ENCODE measurements around the gene RIMOC1.

Gene RIMOC1, protein sequence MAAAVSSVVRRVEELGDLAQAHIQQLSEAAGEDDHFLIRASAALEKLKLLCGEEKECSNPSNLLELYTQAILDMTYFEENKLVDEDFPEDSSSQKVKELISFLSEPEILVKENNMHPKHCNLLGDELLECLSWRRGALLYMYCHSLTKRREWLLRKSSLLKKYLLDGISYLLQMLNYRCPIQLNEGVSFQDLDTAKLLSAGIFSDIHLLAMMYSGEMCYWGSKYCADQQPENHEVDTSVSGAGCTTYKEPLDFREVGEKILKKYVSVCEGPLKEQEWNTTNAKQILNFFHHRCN
- 4.7 to 58.4 (median 41.1) reads per million in 9 experiments for total RNA-seq

DNA sequence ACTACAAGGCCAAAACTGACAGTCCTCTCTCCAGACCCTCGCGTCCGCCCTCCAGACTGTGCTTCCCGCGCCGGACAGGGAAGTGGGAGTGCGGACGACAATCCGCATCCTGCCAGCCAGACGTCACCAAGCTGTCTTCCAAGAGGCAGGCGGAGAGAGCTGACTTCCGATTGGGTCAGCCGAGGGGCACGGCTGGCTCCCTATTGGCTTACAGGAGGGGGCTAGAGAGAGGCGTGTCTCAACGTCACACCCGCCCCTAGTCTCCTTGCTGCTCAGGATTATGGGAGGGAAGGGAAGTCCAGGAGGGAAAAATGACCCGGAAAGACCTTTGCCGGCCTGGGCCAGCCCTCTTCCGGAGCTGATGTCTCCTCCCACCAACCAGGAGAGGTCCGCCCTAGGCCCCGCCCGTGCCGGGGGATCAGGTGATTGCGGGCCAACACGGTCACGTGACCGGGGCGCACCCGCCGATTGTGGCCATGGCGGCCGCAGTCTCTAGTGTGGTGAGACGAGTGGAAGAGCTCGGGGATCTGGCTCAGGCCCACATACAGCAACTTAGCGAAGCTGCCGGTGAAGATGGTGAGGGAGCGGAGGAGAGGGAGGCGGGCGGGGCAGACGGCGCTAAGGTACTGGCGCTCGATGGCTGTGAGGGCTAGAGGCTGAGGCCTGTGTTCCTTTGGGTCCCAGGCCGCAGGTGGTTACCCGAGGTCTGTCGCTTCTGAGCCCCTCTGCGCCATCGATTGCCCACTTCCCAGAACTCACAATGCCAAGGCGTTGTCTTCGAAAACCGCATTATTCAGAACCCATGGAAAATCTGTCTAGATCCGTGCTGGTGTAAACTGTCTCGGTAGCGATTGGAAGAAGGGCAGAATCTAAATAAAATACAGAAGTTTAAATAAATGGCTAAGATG is at the start of gene RIMOC1:
Gene RIMOC1, plus strand, starts transcription at position 453 of the 908 bp plus-strand sequence. Its CDS starts 24 bp downstream, at position 477.
- peak; percentile 84 for ATAC-seq (replicated peaks)
- Mint-ChIP-seq H3K4me3 (peak within 1 kb of the TSS; percentile 91 to 98), H3K36me3 (ENCODE audit: insufficient read depth) (peaks cover 30% of the 10 kb centered on the region), H3K27me3 (no peaks in the 10 kb centered on the region), H3K27ac (peak within 1 kb of the TSS; percentile 99 to 100), H3K9me3 (no peaks in the 10 kb centered on the region), H3K4me1 (ENCODE audit: low read depth in 2 of 2) (peaks cover 17 to 22% of the 10 kb centered on the region in 2 donors)
- peak; percentile 97 for DNase-seq

DNA sequence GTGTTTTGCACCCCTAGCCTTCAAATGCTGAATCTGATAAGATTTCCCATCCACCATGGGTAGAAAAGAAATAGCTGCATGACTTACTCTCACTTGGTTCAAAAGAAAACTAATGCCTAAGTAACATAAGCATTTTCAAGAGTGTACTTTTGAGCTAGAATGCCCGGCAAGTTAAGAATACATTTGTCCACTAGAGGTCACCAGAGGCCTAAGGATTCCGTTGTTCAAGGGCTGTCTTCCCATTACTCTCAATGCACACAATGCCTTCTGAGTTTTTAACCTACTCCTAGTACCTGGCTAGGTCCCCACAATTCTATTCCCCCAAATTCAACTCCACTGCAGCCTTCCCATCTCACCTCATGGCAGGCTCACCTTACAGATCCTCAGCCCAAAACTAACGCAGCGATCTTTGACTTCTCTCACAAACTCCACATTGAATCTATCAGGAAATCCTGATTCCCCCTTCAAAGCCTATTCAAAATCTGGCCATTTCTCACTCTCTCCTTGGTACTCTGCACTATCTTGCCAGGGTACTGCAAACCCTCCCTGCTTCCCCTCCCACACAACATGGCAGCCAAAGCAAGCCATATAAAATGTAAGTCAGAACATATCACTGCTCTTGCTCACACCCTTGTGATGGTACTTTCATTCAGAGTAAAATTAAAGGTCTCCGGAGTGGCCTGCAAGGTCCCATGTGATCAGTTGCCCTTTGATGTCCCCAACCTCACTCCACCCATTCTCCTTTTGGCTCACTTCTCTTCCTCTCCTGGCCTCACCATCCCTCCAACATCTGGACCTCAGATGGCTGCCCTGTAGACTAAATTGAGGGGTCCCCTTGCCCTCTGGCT is 47.3 kb upstream of the RIMOC1 start:
- no peaks in the 10 kb centered on the region for H3K27me3 Mint-ChIP-seq
- no peak overlapping the region for H3K27ac Mint-ChIP-seq
- H3K9me3 Mint-ChIP-seq = no peaks in the 10 kb centered on the region
- H3K4me3 Mint-ChIP-seq = no peak overlapping the region
- DNase-seq (peak; percentile 62 to 70 (median 67)), ATAC-seq (replicated peaks) (peak; percentile 94)
- peaks cover 0 to 5% of the 10 kb centered on the region in 2 donors for H3K4me1 Mint-ChIP-seq (ENCODE audit: low read depth in 2 of 2)
- peaks cover 43% of the 10 kb centered on the region for H3K36me3 Mint-ChIP-seq (ENCODE audit: insufficient read depth)

DNA sequence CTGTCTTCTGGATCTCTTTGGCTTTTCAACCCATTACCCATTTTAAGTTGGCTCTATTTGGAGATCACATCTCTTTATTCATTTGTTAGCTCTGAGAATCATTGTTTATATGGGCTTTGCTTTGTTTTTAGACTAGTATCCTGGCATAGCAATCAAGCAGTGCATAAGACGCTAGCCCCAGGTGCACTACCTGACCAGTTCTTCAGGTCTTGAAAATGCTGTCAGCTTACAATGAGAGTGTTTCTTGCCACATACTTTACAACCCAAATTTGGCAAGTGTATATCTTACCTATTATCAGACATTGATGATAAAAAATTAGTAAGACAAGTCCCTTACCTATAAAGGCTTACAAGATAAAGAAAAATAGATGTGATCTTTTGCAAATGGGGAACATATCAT is 46.2 kb upstream of the RIMOC1 start:
- H3K36me3 Mint-ChIP-seq (ENCODE audit: insufficient read depth) = peaks cover 35% of the 10 kb centered on the region
- H3K4me1 Mint-ChIP-seq (ENCODE audit: low read depth in 2 of 2) = peaks cover 0 to 5% of the 10 kb centered on the region in 2 donors
- no peaks in the 10 kb centered on the region for H3K9me3 Mint-ChIP-seq
- no peak overlapping the region for H3K4me3 Mint-ChIP-seq
- peak overlapping the region; percentile 4 to 8 for H3K27ac Mint-ChIP-seq
- no peak for DNase-seq
- ATAC-seq (replicated peaks) = no peak
- no peaks in the 10 kb centered on the region for H3K27me3 Mint-ChIP-seq

DNA sequence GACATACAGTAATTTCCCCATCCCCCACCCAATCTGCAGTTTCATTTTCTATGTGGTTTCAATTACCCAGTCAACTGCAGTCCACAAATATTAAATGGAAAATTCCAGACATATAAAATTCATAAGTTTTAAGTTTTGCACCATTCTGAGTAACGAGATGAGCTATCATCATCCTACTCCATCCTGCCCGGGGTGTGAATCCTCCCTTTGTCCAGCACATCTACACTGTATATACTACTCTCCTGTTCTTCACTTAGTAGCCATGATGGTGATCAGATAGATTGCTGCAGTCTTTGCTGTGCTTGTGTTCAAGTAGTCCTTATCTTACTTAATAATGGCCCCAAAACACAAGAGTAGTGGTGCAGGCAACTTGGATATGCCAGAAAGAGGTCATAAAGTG is 45.3 kb upstream of the RIMOC1 start:
- no peaks in the 10 kb centered on the region for H3K9me3 Mint-ChIP-seq
- DNase-seq (no peak), ATAC-seq (replicated peaks) (no peak)
- peaks cover 28% of the 10 kb centered on the region for H3K36me3 Mint-ChIP-seq (ENCODE audit: insufficient read depth)
- no peaks in the 10 kb centered on the region for H3K27me3 Mint-ChIP-seq
- H3K4me1 Mint-ChIP-seq (ENCODE audit: low read depth in 2 of 2) = peaks cover 7 to 12% of the 10 kb centered on the region in 2 donors
- H3K27ac Mint-ChIP-seq = peak overlapping the region; percentile 10 to 87
- H3K4me3 Mint-ChIP-seq = no peak overlapping the region

DNA sequence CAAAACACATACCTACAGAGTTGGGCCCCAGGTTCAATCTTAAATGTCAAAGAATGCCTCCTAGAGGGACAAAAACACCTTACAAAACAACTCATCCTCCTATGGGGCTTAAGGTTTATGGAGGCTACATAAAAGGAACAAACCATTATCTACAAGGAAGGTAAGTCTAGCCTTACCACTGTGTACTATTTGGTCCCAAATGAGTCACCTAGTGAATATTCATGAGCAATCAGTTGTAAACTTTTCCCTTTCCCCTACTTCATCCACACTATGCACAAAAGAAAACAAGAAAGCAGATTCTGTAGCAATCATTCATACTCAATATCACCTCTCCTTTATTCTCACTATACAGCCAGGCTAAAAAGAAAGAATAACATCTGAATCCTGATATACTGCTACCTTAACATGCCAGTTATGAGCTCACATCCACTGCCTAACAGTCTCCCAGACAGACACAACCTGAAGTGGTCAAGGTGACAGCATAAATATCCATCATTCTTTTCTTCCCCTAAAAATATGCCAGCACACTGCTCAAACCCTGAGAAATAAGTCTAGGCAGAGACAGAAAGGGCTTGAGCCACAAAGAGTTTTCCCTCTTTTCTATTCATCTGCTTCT is 40.2 kb upstream of the RIMOC1 start:
- Mint-ChIP-seq H3K4me1 (ENCODE audit: low read depth in 2 of 2) (peaks cover 32 to 46% of the 10 kb centered on the region in 2 donors), H3K27me3 (no peaks in the 10 kb centered on the region), H3K9me3 (no peaks in the 10 kb centered on the region), H3K36me3 (ENCODE audit: insufficient read depth) (peaks cover 20% of the 10 kb centered on the region), H3K4me3 (no peak overlapping the region), H3K27ac (peak overlapping the region; percentile 26 to 67)
- no peak for DNase-seq
- ATAC-seq (replicated peaks) = no peak

DNA sequence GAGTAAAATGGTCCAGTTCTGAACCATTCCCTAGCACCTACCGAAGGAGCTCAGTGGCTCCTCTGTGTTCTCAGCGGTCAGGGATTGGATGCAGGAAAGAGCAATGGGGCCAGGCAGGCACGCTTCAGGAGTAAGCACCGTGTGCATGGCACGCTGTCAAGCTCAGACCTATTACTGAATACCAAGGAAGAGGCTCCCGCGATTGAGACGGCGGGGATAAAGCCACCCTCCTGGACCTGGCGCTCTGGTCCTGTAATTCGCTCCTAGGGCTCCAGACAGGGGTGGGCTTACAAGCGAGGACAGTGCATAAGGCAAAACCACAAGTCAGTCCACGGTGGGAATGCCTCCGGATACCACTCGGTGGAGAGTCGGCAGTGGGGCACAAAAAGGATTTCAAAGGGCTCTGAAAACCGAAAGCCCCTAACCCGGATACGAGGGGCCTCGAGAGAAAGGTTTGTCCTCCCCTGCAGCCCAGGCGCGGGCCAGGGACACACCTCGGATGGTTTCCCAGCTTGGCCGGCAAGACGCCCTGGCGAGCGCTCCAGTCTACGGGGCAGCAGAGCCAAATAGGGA is 34.9 kb upstream of the RIMOC1 start:
- H3K4me3 Mint-ChIP-seq = peak overlapping the region; percentile 89 to 91
- H3K9me3 Mint-ChIP-seq = no peaks in the 10 kb centered on the region
- DNase-seq (peak in 1 of 3 experiments; percentile 3), ATAC-seq (replicated peaks) (no peak)
- peaks cover 39 to 48% of the 10 kb centered on the region in 2 donors for H3K4me1 Mint-ChIP-seq (ENCODE audit: low read depth in 2 of 2)
- H3K36me3 Mint-ChIP-seq (ENCODE audit: insufficient read depth) = peaks cover 28% of the 10 kb centered on the region
- H3K27me3 Mint-ChIP-seq = no peaks in the 10 kb centered on the region
- peak overlapping the region; percentile 93 to 94 for H3K27ac Mint-ChIP-seq

DNA sequence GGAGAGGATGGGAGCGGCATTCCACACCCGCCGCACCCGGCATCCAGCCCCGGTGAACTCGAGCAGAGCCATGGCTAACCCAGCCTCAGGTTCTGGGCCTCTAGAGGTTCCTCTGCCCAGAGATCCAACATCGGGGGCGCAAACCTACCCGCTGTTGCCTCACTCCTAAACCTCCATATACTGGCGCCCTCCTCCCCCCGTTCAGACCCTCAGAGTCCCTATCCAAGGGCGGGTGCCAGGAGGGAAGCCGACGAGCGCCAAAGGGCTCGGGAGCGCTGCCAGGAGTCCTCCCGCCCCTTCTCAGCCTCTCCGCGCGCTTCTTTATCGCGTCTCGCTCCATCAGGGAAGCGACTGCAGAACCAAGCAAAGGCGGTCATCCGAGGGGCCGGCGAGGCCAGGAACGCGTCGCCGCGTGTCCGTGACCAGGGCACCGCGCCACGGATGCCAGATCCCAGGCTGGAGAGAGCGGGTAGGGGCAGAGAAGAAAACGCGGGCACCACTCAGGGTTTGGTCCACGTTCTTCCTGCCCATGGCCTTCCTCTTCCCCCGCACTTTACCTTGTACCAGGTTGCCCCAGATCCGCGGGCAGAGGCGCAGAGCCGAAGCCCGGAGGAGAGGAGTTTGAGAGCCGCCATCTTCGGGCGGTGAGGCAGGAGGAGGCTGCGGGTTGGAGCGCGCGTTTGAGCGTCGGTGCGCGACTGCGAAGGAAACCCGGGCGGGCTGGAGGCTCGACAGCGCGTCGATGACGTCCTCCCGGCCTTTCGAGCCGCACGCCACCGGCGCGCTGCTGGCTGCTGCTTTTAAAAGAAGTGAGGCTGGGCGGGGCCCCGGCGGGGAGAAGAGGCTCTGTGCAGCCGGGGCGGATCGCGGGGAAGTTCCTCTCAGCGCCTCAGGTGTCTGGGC is 34.2 kb upstream of the RIMOC1 start, which contains the start of gene OXCT1:
Gene OXCT1, minus strand, starts transcription at position 702 of the 903 bp plus-strand sequence. Its CDS starts 67 bp downstream, at position 635.
- ATAC-seq (replicated peaks) (peak; percentile 92), DNase-seq (peak; percentile 92 to 94 (median 92))
- H3K36me3 Mint-ChIP-seq (ENCODE audit: insufficient read depth) = peaks cover 28% of the 10 kb centered on the region
- peak within 1 kb of the TSS; percentile 89 to 91 for H3K4me3 Mint-ChIP-seq
- no peaks in the 10 kb centered on the region for H3K9me3 Mint-ChIP-seq
- H3K27me3 Mint-ChIP-seq = no peaks in the 10 kb centered on the region
- H3K4me1 Mint-ChIP-seq (ENCODE audit: low read depth in 2 of 2) = peaks cover 33 to 42% of the 10 kb centered on the region in 2 donors
- peak within 1 kb of the TSS; percentile 93 to 94 for H3K27ac Mint-ChIP-seq

DNA sequence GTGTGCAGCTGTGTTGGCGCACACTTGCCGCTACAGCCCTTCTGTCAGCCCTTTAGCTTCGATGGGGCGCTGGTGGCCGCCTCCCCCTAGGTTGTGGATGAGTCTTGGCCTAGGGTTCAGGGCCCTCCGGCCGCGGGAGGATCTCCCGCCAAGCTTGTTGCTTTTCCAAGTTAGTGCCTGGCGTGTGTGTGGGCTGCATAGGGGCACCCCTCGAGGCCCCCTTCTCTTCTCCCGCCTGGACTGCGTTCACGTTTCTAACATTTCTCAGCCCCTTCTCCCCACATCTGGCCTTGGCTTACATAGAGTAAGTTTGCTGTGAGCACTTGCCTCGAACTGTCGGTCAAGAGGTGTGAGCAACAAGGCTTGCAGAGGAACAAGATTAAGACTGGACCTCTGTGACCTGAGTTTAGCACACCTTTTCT is 33.5 kb upstream of the RIMOC1 start:
- Mint-ChIP-seq H3K27me3 (no peaks in the 10 kb centered on the region), H3K4me3 (peak overlapping the region; percentile 89 to 91), H3K36me3 (ENCODE audit: insufficient read depth) (peaks cover 28% of the 10 kb centered on the region), H3K9me3 (no peaks in the 10 kb centered on the region), H3K4me1 (ENCODE audit: low read depth in 2 of 2) (peaks cover 29 to 35% of the 10 kb centered on the region in 2 donors), H3K27ac (peak overlapping the region; percentile 93 to 94)
- DNase-seq (no peak), ATAC-seq (replicated peaks) (no peak)

DNA sequence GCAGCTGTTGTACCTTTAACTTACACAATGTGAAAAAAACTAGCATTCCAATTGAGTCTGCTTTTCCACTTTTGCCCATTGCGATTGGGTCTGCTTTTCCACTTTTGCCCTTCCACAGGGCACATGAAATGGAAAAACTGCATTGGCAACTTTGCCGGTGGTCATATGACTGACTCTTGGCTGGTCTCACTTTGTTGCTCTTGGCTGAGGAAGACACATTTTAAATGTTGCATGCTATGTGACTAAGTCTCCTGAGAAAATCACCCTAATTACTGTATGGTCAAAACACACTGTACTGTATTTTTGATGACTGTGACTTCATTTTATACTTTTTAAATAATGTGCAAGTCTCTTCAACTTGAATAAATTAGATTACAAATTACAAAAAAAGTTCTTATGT is 32.3 kb upstream of the RIMOC1 start:
- H3K4me3 Mint-ChIP-seq = no peak overlapping the region
- H3K36me3 Mint-ChIP-seq (ENCODE audit: insufficient read depth) = peaks cover 28% of the 10 kb centered on the region
- peaks cover 27 to 31% of the 10 kb centered on the region in 2 donors for H3K4me1 Mint-ChIP-seq (ENCODE audit: low read depth in 2 of 2)

DNA sequence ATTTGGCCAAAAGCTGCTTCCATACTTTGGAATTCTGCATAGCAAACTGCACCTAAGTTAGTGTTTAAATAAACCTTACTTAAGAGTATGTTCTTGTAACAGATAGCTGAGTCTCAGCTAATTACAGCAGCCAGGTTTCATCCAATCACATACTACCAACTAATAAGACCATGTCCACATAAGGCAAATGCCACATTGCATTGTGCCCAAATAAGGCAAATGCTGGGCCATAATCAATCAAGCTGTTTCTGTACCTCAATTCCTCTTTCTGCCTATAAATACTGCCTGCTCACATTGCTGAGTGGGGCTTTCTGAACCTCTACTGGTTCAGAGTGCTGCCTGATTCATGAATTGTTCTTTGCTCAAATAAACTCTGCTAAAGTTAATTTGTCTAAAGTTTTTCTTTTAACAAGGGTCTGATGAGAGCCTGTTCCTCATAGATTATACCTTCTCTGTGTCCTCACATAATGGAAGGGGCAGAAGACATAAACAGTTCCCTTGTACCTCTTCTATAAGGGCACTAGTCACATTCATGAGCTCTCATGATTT is 29.6 kb upstream of the RIMOC1 start:
- H3K4me1 Mint-ChIP-seq (ENCODE audit: low read depth in 2 of 2) = peaks cover 10 to 11% of the 10 kb centered on the region in 2 donors
- no peaks in the 10 kb centered on the region for H3K9me3 Mint-ChIP-seq
- peaks cover 0 to 7% of the 10 kb centered on the region in 2 donors for H3K27me3 Mint-ChIP-seq
- peaks cover 17% of the 10 kb centered on the region for H3K36me3 Mint-ChIP-seq (ENCODE audit: insufficient read depth)
- DNase-seq = no peak
- H3K4me3 Mint-ChIP-seq = no peak overlapping the region
- no peak for ATAC-seq (replicated peaks)
- no peak overlapping the region for H3K27ac Mint-ChIP-seq

More for the DNA sequence above, 32.3 kb upstream of the RIMOC1 start:
- Mint-ChIP-seq H3K27me3 (no peaks in the 10 kb centered on the region), H3K9me3 (no peaks in the 10 kb centered on the region), H3K27ac (peak overlapping the region in 1 of 2 donors; percentile 94)
- no peak for ATAC-seq (replicated peaks)
- DNase-seq = no peak

DNA sequence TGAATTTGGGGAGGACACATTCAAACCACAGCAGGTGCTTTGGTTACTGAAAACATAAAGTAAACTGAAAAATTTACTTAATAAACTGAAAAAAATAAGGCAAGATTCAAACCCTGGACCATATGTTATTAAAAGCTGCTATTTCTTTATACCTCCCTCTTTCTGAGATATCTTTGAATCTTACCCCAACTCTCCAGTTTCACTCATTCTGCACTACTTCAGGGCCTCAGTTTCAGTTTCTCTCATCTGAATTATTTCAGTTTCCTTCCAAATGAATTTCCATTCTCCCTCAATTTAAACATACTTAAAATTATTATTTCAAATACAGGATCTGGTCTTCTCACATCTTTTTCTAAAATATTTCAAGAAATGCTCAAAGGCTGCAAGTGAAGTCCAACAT is 29.0 kb upstream of the RIMOC1 start:
- Mint-ChIP-seq H3K27me3 (peaks cover 0 to 7% of the 10 kb centered on the region in 2 donors), H3K9me3 (no peaks in the 10 kb centered on the region), H3K4me1 (ENCODE audit: low read depth in 2 of 2) (peaks cover 10 to 11% of the 10 kb centered on the region in 2 donors), H3K36me3 (ENCODE audit: insufficient read depth) (peaks cover 12% of the 10 kb centered on the region), H3K27ac (no peak overlapping the region), H3K4me3 (peak overlapping the region in 1 of 2 donors; percentile 25)
- DNase-seq (no peak), ATAC-seq (replicated peaks) (no peak)

All from effector memory CD8-positive, alpha-beta T cell (primary cell).